Measurements from ENCODE around the gene ACOT7. TPM values are rescaled to one million over a fixed set of nuclear protein-coding genes. Genes with fewer than 3 reads are reported as not detected.
A peak's percentile ranks its signal among the peaks of the same experiment; 100 is the strongest.

ACOT7 gene
- total RNA-seq, 1 donor from 2014 or later, result 8.6 TPM

DNA sequence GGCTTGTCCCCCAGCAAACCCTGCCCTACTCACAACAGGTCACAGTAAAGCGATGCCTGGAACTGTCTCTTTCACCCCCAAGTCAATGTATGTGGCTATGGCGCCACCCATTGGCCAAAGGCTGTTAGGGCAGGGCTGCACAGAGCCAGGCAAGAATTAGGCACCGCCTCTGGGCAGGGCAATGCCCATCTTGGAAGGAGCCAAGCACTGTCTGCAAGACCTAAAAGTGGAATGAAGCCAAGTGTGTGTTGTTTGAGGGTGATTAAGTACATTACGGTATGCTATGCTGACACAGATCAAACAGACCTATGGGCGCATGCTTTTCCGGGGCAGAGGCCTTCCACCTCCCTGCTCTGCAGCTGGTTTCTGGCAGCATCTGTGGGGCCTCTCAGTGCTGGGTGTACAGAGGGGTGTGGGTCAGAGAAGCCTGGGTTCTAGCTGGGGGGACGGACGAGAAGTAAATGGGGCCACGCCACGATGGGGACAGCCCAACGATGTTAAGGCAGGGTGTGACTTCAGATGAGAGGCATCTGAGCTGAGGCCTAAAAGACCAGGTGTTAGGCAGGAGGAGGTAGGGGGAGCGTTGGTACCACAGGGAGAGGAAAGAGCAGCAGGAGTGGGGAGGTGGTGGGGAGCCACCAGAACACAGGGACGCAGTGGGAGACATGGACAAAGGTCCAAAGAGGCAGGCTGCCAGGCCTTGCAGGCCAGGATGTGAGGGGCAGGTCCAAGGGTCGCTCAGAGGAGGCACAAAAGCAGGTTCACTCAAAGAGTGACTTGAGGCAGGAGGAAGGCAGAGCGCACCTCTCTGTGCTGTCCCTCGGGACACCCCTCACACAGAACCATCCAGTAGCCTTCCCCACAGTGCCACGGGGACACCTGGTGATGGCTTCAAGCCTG is 49.8 kb downstream of the ACOT7 start:
- Histone ChIP-seq H3K4me1 (peaks cover 11% of the 10 kb centered on the region), H3K27me3 (ENCODE audit: low read depth) (no peaks in the 10 kb centered on the region), H3K27ac (replicated peaks) (no peak overlapping the region), H3K9me3 (replicated peaks) (no peaks in the 10 kb centered on the region), H3K4me3 (no peak overlapping the region), H3K36me3 (peaks cover 6% of the 10 kb centered on the region)
- peak; percentile 62 for DNase-seq
- TF ChIP-seq, protein P1, sequence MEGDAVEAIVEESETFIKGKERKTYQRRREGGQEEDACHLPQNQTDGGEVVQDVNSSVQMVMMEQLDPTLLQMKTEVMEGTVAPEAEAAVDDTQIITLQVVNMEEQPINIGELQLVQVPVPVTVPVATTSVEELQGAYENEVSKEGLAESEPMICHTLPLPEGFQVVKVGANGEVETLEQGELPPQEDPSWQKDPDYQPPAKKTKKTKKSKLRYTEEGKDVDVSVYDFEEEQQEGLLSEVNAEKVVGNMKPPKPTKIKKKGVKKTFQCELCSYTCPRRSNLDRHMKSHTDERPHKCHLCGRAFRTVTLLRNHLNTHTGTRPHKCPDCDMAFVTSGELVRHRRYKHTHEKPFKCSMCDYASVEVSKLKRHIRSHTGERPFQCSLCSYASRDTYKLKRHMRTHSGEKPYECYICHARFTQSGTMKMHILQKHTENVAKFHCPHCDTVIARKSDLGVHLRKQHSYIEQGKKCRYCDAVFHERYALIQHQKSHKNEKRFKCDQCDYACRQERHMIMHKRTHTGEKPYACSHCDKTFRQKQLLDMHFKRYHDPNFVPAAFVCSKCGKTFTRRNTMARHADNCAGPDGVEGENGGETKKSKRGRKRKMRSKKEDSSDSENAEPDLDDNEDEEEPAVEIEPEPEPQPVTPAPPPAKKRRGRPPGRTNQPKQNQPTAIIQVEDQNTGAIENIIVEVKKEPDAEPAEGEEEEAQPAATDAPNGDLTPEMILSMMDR (IDR thresholded peaks at IDR 0.05; ENCODE audit: borderline replicate concordance), result peak; percentile 86
- intact Hi-C loops (cut with micrococcal nuclease), result loop anchor here (2.0 kb wide), 1 partner anchor 97 kb away; no protein-coding TSS in a partner anchor

DNA sequence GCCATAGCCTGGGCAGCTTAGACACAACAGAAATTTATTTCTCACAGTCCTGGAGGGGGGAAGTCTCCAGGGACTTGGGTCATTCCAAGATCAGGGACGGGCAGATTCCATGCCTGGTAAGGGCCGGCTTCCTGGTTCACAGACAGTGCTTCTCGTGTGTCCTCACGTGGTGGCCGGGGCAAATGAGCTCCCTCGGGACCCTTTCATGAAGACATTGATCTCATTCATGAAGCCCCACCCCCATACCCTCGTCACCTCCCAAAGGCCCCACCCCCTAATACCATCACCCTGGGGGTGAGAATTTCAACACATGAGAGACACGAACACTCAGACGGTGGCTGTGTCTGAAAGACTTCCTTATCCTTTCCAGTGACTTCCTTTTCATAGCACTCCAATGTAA is 51.5 kb downstream of the ACOT7 start:
- Histone ChIP-seq H3K27ac (replicated peaks) (no peak overlapping the region), H3K4me1 (no peaks in the 10 kb centered on the region), H3K36me3 (peaks cover 8% of the 10 kb centered on the region), H3K9me3 (replicated peaks) (no peaks in the 10 kb centered on the region), H3K4me3 (no peak overlapping the region), H3K27me3 (ENCODE audit: low read depth) (no peaks in the 10 kb centered on the region)
- TF ChIP-seq, protein P1 (IDR thresholded peaks at IDR 0.05; ENCODE audit: borderline replicate concordance), result no peak
- DNase-seq, result no peak
- intact Hi-C loops (cut with micrococcal nuclease), result loop anchor here (2.0 kb wide), 1 partner anchor 95 kb away; no protein-coding TSS in a partner anchor

DNA sequence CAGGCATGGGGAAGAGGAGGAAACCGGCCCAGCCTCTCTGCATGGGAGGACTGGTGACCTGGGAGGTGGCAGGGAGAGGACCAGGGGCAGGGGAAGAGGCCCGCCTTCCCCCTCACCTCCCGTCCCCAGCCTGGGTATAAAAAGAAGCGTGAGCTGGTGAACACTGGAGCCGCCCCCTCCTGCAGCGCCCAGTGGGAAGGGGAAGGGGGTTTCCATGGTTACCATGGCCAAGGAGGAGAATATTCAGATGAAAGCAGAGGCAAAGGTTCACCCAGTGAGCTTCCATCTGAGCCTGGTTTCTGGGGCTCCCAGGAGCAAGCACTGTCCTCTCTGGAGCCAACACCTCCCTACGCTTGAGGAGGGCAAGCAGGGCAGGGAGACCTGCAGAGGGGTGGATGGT is 54.9 kb downstream of the ACOT7 start:
- peaks cover 8% of the 10 kb centered on the region for H3K36me3 ChIP-seq
- no peaks in the 10 kb centered on the region for H3K27me3 ChIP-seq (ENCODE audit: low read depth)
- TF ChIP-seq, protein P1 (IDR thresholded peaks at IDR 0.05; ENCODE audit: borderline replicate concordance), result no peak
- no peaks in the 10 kb centered on the region for H3K9me3 ChIP-seq (replicated peaks)
- no peak for DNase-seq
- H3K4me3 ChIP-seq, result no peak overlapping the region
- no peak overlapping the region for H3K27ac ChIP-seq (replicated peaks)
- no peaks in the 10 kb centered on the region for H3K4me1 ChIP-seq
- intact Hi-C loops (cut with micrococcal nuclease), result no loop called here

GRCh38 chr1:6336776-6337622 is 56.6 kb downstream of the ACOT7 start:
- TF ChIP-seq, protein P1 (IDR thresholded peaks at IDR 0.05; ENCODE audit: borderline replicate concordance), result no peak
- intact Hi-C loops (cut with micrococcal nuclease), result no loop called here
- H3K9me3 ChIP-seq (replicated peaks), result no peaks in the 10 kb centered on the region
- no peak overlapping the region for H3K4me3 ChIP-seq
- no peak overlapping the region for H3K27ac ChIP-seq (replicated peaks)
- no peaks in the 10 kb centered on the region for H3K27me3 ChIP-seq (ENCODE audit: low read depth)
- H3K36me3 ChIP-seq, result peaks cover 8% of the 10 kb centered on the region
- no peak for DNase-seq
- no peaks in the 10 kb centered on the region for H3K4me1 ChIP-seq

DNA sequence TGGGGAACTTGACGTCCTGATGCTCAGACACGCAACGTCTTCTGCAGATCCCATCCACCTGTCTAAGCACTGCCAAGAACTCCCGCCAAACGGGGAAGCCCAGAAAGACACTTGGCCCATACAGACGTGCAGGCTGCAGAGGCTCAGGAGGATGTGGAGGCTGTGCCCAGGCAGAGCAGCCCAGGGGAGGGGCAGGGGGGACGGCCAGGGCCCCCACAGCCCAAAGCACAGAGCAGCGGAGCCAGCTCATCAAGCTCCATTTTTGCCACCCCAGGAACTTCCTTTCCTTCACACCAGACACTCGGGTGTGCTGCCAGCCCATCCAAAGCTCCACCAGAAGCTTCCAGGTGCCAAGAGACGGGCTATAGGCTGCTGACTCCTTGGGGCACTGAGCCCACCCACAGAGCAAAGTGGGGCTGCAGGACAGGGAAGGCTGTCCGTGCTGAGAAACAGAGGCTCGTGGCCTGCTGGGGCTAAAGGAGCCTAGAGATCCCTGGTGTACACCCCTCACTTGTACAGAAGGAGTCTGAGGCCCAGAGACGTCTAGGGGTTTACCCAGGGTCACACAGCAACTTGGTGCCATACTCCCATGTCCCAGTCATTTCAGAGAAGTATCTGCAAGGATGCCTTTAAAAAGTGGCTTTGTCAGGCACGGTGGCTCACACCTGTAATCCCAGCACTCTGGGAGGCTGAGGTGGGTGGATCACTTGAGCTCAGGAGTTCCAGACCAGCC is 59.1 kb downstream of the ACOT7 start:
- Histone ChIP-seq H3K9me3 (replicated peaks) (no peaks in the 10 kb centered on the region), H3K27me3 (ENCODE audit: low read depth) (no peaks in the 10 kb centered on the region), H3K36me3 (peaks cover 8% of the 10 kb centered on the region), H3K27ac (replicated peaks) (no peak overlapping the region), H3K4me1 (peaks cover 19% of the 10 kb centered on the region), H3K4me3 (no peak overlapping the region)
- DNase-seq, result no peak
- TF ChIP-seq, protein P1 (IDR thresholded peaks at IDR 0.05; ENCODE audit: borderline replicate concordance), result no peak
- intact Hi-C loops (cut with micrococcal nuclease), result no loop called here
